H9 (cell line): Measurements from ENCODE around the gene CFAP61. TPM values are rescaled to one million over a fixed set of nuclear protein-coding genes. Genes with fewer than 3 reads are reported as not detected.

Experiments used
- DNase-seq: peaks from one replicate; pipeline ENCODE4 v3.0.0-alpha.2; 2017
- H2AFZ ChIP-seq: one replicate; pipeline ENCODE4 v1.6.1; 2013; ENCODE audit warnings: mild to moderate bottlenecking, low read length, control low read depth, moderate library complexity
- H2AK5ac ChIP-seq: 2 replicates; pipeline ENCODE4 v1.6.1; 2013; ENCODE audit warnings: low read length, control low read depth, mixed read lengths; ENCODE audit not compliant: insufficient read length
- H2BK120ac ChIP-seq: one replicate; pipeline ENCODE4 v1.6.1; 2013; ENCODE audit warnings: low read depth, mild to moderate bottlenecking, low read length, control low read depth, inconsistent platforms; ENCODE audit not compliant: poor library complexity, severe bottlenecking
- H2BK12ac ChIP-seq: 2 replicates; pipeline ENCODE4 v1.6.1; 2013; ENCODE audit warnings: low read length, control low read depth, mixed read lengths, low read depth; ENCODE audit not compliant: insufficient read length
- H2BK15ac ChIP-seq: 2 replicates; pipeline ENCODE4 v1.6.1; 2013; ENCODE audit warnings: low read depth, low read length, control low read depth
- H2BK20ac ChIP-seq: one replicate; pipeline ENCODE4 v1.6.1; 2013; ENCODE audit warnings: low read depth, mild to moderate bottlenecking, low read length, control low read depth, inconsistent platforms; ENCODE audit not compliant: poor library complexity, severe bottlenecking
- H2BK5ac ChIP-seq: 2 replicates; pipeline ENCODE4 v1.6.1; 2013; ENCODE audit warnings: low read length, control low read depth, mixed read lengths; ENCODE audit not compliant: insufficient read length
- H3K14ac ChIP-seq: 2 replicates; pipeline ENCODE4 v1.6.1; 2013; ENCODE audit warnings: low read length, control low read depth; ENCODE audit not compliant: insufficient read depth
- H3K18ac ChIP-seq: 2 replicates; pipeline ENCODE4 v1.6.1; 2013; ENCODE audit warnings: low read depth, mild to moderate bottlenecking, mixed read lengths, low read length, control low read depth; ENCODE audit not compliant: insufficient read length
- H3K23ac ChIP-seq: 2 replicates; pipeline ENCODE4 v1.6.1; 2013; ENCODE audit warnings: low read length, control low read depth, mixed read lengths, low read depth; ENCODE audit not compliant: insufficient read length
- H3K23me2 ChIP-seq: 2 replicates; pipeline ENCODE4 v1.6.1; 2013; ENCODE audit warnings: low read depth, mild to moderate bottlenecking, mixed read lengths, low read length, control low read depth; ENCODE audit not compliant: insufficient read length, poor library complexity, severe bottlenecking
- H3K27ac ChIP-seq: 2 replicates; pipeline ENCODE4 v1.5.1; 2013; ENCODE audit warnings: low read length, control low read depth, mixed read lengths, low read depth; ENCODE audit not compliant: insufficient read length
- H3K27me3 ChIP-seq: 2 replicates; pipeline ENCODE4 v1.6.1; 2013; ENCODE audit warnings: low read length, control low read depth, inconsistent platforms; ENCODE audit not compliant: insufficient read depth
- H3K4ac ChIP-seq: 2 replicates; pipeline ENCODE4 v1.6.1; 2013; ENCODE audit warnings: low read depth, mild to moderate bottlenecking, control low read depth, inconsistent platforms, low read length, moderate library complexity
- H3K4me1 ChIP-seq: 2 replicates; pipeline ENCODE4 v1.6.1; 2013; ENCODE audit warnings: low read length, control low read depth, inconsistent platforms; ENCODE audit not compliant: insufficient read depth
- H3K4me2 ChIP-seq: 2 replicates; pipeline ENCODE4 v1.6.1; 2013; ENCODE audit warnings: low read length, control low read depth, mixed read lengths; ENCODE audit not compliant: insufficient read length, insufficient read depth
- H3K56ac ChIP-seq: 2 replicates; pipeline ENCODE4 v1.6.1; 2013; ENCODE audit warnings: low read depth, mild to moderate bottlenecking, mixed read lengths, low read length, control low read depth; ENCODE audit not compliant: insufficient read length
- H3K79me1 ChIP-seq: 2 replicates; pipeline ENCODE4 v1.6.1; 2013; ENCODE audit warnings: low read depth, mild to moderate bottlenecking, moderate library complexity, low read length, control low read depth, inconsistent platforms; ENCODE audit not compliant: insufficient read depth, poor library complexity, severe bottlenecking
- H3K79me2 ChIP-seq: 2 replicates; pipeline ENCODE4 v1.6.1; 2013; ENCODE audit warnings: low read length, control low read depth, inconsistent platforms; ENCODE audit not compliant: insufficient read depth
- H3K9ac ChIP-seq: 2 replicates; pipeline ENCODE4 v1.6.1; 2013; ENCODE audit warnings: low read length, control low read depth, mixed read lengths; ENCODE audit not compliant: insufficient read length; ENCODE audit errors: extremely low read depth
- H3K9me3 ChIP-seq: one replicate; pipeline ENCODE4 v1.6.1; 2013; ENCODE audit warnings: low read depth, low read length, inconsistent platforms; ENCODE audit not compliant: control insufficient read depth
- H3T11ph ChIP-seq: one replicate; pipeline ENCODE4 v1.6.1; 2013; ENCODE audit warnings: mild to moderate bottlenecking, low read length, control low read depth, inconsistent platforms
- H4K20me1 ChIP-seq: one replicate; pipeline ENCODE4 v1.6.1; 2013; ENCODE audit not compliant: control insufficient read depth, insufficient read length, insufficient read depth
- H4K5ac ChIP-seq: 2 replicates; pipeline ENCODE4 v1.6.1; 2013; ENCODE audit warnings: low read depth, mild to moderate bottlenecking, mixed read lengths, low read length, control low read depth; ENCODE audit not compliant: insufficient read length
- H4K8ac ChIP-seq: replicated peaks from 2 replicates; pipeline ENCODE4 v1.6.1; 2013; ENCODE audit warnings: low read length, control low read depth, mixed read lengths, low read depth; ENCODE audit not compliant: insufficient read length
- H4K91ac ChIP-seq: 2 replicates; pipeline ENCODE4 v1.6.1; 2013; ENCODE audit warnings: low read depth, mild to moderate bottlenecking, moderate library complexity, mixed read lengths, low read length, control low read depth; ENCODE audit not compliant: insufficient read length
- H3K27ac Mint-ChIP-seq, 3 experiments: 2 replicates in 2 of 3; 3 replicates in 1 of 3; pipeline ENCODE4 v1.8.0; 2020 to 2021; ENCODE audit warnings: mixed read lengths in 3 of 3, mild to moderate bottlenecking in 1 of 3, moderate library complexity in 1 of 3
- H3K27me3 Mint-ChIP-seq: 2 replicates; pipeline ENCODE4 v1.8.0; 2021; ENCODE audit warnings: low read depth, mild to moderate bottlenecking, moderate library complexity, mixed read lengths
- H3K36me3 Mint-ChIP-seq, 3 experiments: 2 replicates in 2 of 3; 3 replicates in 1 of 3; pipeline ENCODE4 v1.8.0; 2020 to 2021; ENCODE audit warnings: low read depth in 3 of 3, mixed read lengths in 3 of 3; ENCODE audit not compliant: insufficient read depth in 1 of 3
- H3K4me1 Mint-ChIP-seq, 2 experiments: 2 replicates each; pipeline ENCODE4 v1.8.0; 2020; ENCODE audit warnings: mixed read lengths in 2 of 2
- H3K4me3 Mint-ChIP-seq, 2 experiments: 2 replicates in 1 of 2; 3 replicates in 1 of 2; pipeline ENCODE4 v1.8.0; 2020 to 2021; ENCODE audit warnings: mild to moderate bottlenecking in 2 of 2, mixed read lengths in 2 of 2, moderate library complexity in 1 of 2
- H3K9me3 Mint-ChIP-seq, 2 experiments: 2 replicates in 1 of 2; 3 replicates in 1 of 2; pipeline ENCODE4 v1.8.0; 2020; ENCODE audit warnings: mild to moderate bottlenecking in 2 of 2, mixed read lengths in 2 of 2, moderate library complexity in 1 of 2
- WGBS: extraction: QIAGEN DNeasy Blood & Tissue Kit; methylation state at CpG from one replicate; pipeline ENCODE4 v1.1.7; 2013; ENCODE audit warnings: missing lambda C conversion rate, low lambda C conversion rate, mixed read lengths; ENCODE audit not compliant: insufficient read length; ENCODE audit errors: extremely low coverage; 5-methylcytosine and 5-hydroxymethylcytosine counted together
- total RNA-seq: library from RNA; stranded (reverse); gene quantifications from 2 replicates; pipeline ENCODE4 v1.2.1, GENCODE V29; 2021
- TF ChIP-seq, protein P1 (sequence below): fragments of 200-600 bp; sonication (generic); conservative IDR thresholded peaks from 3 replicates; pipeline ENCODE4 v1.8.0; 2021; ENCODE audit warnings: antibody characterized with exemption, mild to moderate bottlenecking

Gene CFAP61
- total RNA-seq, 1 experiment from 2014 or later: 0.44 TPM

DNA sequence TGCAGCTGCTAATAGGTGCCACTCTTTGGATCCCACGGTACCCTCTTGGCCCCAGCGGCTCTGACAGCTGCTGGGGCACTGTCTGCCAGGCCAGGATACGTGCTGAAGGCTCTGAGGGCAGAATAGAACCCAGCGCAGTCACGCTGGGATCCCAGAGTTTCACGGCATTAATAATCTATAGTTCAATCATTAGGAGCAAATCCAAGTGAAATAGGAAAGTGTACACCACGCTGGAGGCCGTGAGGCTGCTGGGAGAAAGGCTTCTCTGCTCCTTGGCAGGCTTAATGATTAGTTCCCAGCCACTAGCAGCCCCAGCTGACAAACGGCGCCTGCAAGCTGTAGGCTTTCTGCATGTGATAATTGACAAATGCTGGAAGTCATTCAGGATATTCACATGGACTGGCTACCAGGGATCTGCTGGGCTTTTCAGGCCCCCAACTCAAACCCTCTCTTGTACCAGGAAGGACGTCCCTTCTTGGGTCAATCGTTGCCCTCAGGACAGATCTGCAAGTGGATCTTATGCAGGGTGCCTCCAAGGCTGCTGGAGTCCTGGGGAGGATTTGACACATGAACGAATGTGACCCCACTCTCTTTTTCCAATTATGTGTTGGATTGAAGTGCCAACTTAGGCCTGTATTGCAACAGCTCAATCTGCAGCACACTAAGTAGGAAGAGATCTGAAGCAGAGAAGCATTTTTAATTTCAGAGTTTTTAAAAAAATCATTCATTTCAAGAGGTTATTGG lies 265.5 kb downstream of the CFAP61 start:
- H4K5ac ChIP-seq: no peak overlapping the region
- H3K27ac Mint-ChIP-seq: no peak overlapping the region
- no peaks in the 10 kb centered on the region for H3K9me3 ChIP-seq
- no peak overlapping the region for H2AK5ac ChIP-seq
- no peak overlapping the region for H3K56ac ChIP-seq
- H3K4me3 Mint-ChIP-seq: no peak overlapping the region
- H3K23ac ChIP-seq: no peak overlapping the region
- no CpG with 5 or more reads among the region's 13 CpGs for WGBS
- H3K9me3 Mint-ChIP-seq: peaks cover 0 to 3% of the 10 kb centered on the region in 2 experiments; a peak in 3 of 5 replicates
- no peak overlapping the region for H3K4me2 ChIP-seq
- H4K8ac ChIP-seq: no peak overlapping the region
- H4K91ac ChIP-seq: no peak overlapping the region
- DNase-seq: no peak
- no peak overlapping the region for H2BK12ac ChIP-seq
- no peak overlapping the region for H2BK20ac ChIP-seq
- H2BK15ac ChIP-seq: no peak overlapping the region
- H3K14ac ChIP-seq: no peak overlapping the region
- H3K9ac ChIP-seq: no peak overlapping the region
- no peak overlapping the region for H2AFZ ChIP-seq
- TF ChIP-seq, protein P1, sequence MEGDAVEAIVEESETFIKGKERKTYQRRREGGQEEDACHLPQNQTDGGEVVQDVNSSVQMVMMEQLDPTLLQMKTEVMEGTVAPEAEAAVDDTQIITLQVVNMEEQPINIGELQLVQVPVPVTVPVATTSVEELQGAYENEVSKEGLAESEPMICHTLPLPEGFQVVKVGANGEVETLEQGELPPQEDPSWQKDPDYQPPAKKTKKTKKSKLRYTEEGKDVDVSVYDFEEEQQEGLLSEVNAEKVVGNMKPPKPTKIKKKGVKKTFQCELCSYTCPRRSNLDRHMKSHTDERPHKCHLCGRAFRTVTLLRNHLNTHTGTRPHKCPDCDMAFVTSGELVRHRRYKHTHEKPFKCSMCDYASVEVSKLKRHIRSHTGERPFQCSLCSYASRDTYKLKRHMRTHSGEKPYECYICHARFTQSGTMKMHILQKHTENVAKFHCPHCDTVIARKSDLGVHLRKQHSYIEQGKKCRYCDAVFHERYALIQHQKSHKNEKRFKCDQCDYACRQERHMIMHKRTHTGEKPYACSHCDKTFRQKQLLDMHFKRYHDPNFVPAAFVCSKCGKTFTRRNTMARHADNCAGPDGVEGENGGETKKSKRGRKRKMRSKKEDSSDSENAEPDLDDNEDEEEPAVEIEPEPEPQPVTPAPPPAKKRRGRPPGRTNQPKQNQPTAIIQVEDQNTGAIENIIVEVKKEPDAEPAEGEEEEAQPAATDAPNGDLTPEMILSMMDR: no peak
- no peaks in the 10 kb centered on the region for H3K79me1 ChIP-seq
- H3K79me2 ChIP-seq: no peaks in the 10 kb centered on the region
- no peak overlapping the region for H3K18ac ChIP-seq
- H3K27ac ChIP-seq: no peak overlapping the region
- no peaks in the 10 kb centered on the region for H4K20me1 ChIP-seq
- H3K4me1 ChIP-seq: no peaks in the 10 kb centered on the region
- H3K4ac ChIP-seq: no peak overlapping the region
- H3K23me2 ChIP-seq: no peaks in the 10 kb centered on the region
- H3K36me3 Mint-ChIP-seq: no peaks in the 10 kb centered on the region; a peak in 2 of 7 replicates
- H2BK120ac ChIP-seq: no peak overlapping the region
- H3K27me3 Mint-ChIP-seq: peaks cover 2% of the 10 kb centered on the region
- H3K27me3 ChIP-seq: no peaks in the 10 kb centered on the region
- H3K4me1 Mint-ChIP-seq: no peaks in the 10 kb centered on the region
- H3T11ph ChIP-seq: no peak overlapping the region
- H2BK5ac ChIP-seq: no peak overlapping the region
